ENCODE data around the gene GOLGA5. TPM values are rescaled to one million over a fixed set of nuclear protein-coding genes. Genes with fewer than 3 reads are reported as not detected.

Gene GOLGA5
- total RNA-seq, 3 donors from 2014 or later (not counting 1 experiment from before 2014, with no cell fraction given) = 11.5 to 21.0 (median 17.1) TPM

GRCh38 chr14:92785667-92786426, 8.3 kb upstream of the GOLGA5 start:
- no peak overlapping the region for H3K4me3 Mint-ChIP-seq
- no peak for TF ChIP-seq CTCF (IDR thresholded peaks at IDR 0.05)
- H3K27me3 ChIP-seq (ENCODE audit: control insufficient read depth, insufficient read depth, low read length) = no peaks in the 10 kb centered on the region
- H3K27ac ChIP-seq (ENCODE audit: low read length) = no peak overlapping the region
- ATAC-seq = no peak
- peaks cover 19% of the 10 kb centered on the region for H3K36me3 Mint-ChIP-seq
- H3K9me3 Mint-ChIP-seq = peaks cover 7 to 9% of the 10 kb centered on the region in 2 donors
- no peaks in the 10 kb centered on the region for H3K36me3 ChIP-seq (ENCODE audit: control insufficient read depth, insufficient read depth, low read length)
- H3K9me3 ChIP-seq (ENCODE audit: control insufficient read depth, insufficient read depth, low read length) = peaks cover 2% of the 10 kb centered on the region
- no peaks in the 10 kb centered on the region for H3K4me1 ChIP-seq (ENCODE audit: control insufficient read depth, insufficient read depth, low read length)
- H3K4me3 ChIP-seq (ENCODE audit: low read length) = no peak overlapping the region
- peaks cover 3 to 17% of the 10 kb centered on the region in 2 donors for H3K27me3 Mint-ChIP-seq (ENCODE audit: low read depth in 2 of 2)
- H3K4me1 Mint-ChIP-seq = no peaks in the 10 kb centered on the region
- DNase-seq = no peak
- WGBS (ENCODE audit: insufficient coverage) = 70% methylated on average over 6 of the region's 6 CpGs
- H3K27ac Mint-ChIP-seq = no peak overlapping the region
- intact Hi-C loops (cut with micrococcal nuclease) = loop anchor here (2.0 kb wide), 2 partner anchors 99 to 651 kb away; no protein-coding TSS in a partner anchor

GRCh38 chr14:92786427-92786756, 7.7 kb upstream of the GOLGA5 start:
- Mint-ChIP-seq H3K27me3 (ENCODE audit: low read depth in 2 of 2) (peaks cover 3 to 18% of the 10 kb centered on the region in 2 donors), H3K4me3 (no peak overlapping the region), H3K27ac (no peak overlapping the region), H3K9me3 (peaks cover 7 to 9% of the 10 kb centered on the region in 2 donors), H3K4me1 (no peaks in the 10 kb centered on the region), H3K36me3 (peaks cover 19% of the 10 kb centered on the region)
- intact Hi-C loops (cut with micrococcal nuclease) = no loop called here
- Histone ChIP-seq H3K27ac (ENCODE audit: low read length) (no peak overlapping the region), H3K4me1 (ENCODE audit: control insufficient read depth, insufficient read depth, low read length) (no peaks in the 10 kb centered on the region), H3K27me3 (ENCODE audit: control insufficient read depth, insufficient read depth, low read length) (no peaks in the 10 kb centered on the region), H3K4me3 (ENCODE audit: low read length) (no peak overlapping the region), H3K9me3 (ENCODE audit: control insufficient read depth, insufficient read depth, low read length) (peaks cover 2% of the 10 kb centered on the region), H3K36me3 (ENCODE audit: control insufficient read depth, insufficient read depth, low read length) (no peaks in the 10 kb centered on the region)
- no CpG with 5 or more reads among the region's 1 CpG for WGBS (ENCODE audit: insufficient coverage)
- no peak for DNase-seq
- TF ChIP-seq CTCF (IDR thresholded peaks at IDR 0.05) = no peak
- ATAC-seq = no peak

DNA sequence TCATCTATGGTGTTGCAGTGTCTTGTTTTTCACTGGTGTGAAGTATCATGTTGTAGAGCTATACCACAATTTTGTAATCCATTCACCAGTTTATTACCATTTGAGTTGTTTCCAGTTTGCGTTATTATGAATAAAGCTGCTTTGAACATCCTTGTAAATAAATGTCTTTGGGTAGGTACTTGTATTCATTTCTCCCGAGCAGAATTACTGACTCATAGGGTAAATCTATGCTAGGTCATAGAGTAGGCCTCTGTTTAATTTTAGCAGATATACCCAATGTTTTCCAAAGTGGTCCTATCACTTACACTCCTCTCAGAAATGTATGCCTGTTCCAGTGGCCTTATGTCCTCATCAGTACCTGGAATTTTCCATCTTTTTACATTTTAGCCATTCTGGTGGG, 6.6 kb upstream of the GOLGA5 start:
- H3K36me3 Mint-ChIP-seq = peaks cover 19% of the 10 kb centered on the region
- H3K27me3 ChIP-seq (ENCODE audit: control insufficient read depth, insufficient read depth, low read length) = no peaks in the 10 kb centered on the region
- no peaks in the 10 kb centered on the region for H3K36me3 ChIP-seq (ENCODE audit: control insufficient read depth, insufficient read depth, low read length)
- intact Hi-C loops (cut with micrococcal nuclease) = no loop called here
- WGBS (ENCODE audit: insufficient coverage) = 83% methylated on average over 1 of the region's 2 CpGs
- peaks cover 7 to 9% of the 10 kb centered on the region in 2 donors for H3K9me3 Mint-ChIP-seq
- ATAC-seq (no peak), DNase-seq (no peak)
- H3K9me3 ChIP-seq (ENCODE audit: control insufficient read depth, insufficient read depth, low read length) = peaks cover 2% of the 10 kb centered on the region
- H3K27ac ChIP-seq (ENCODE audit: low read length) = no peak overlapping the region
- no peaks in the 10 kb centered on the region for H3K4me1 ChIP-seq (ENCODE audit: control insufficient read depth, insufficient read depth, low read length)
- no peak overlapping the region for H3K4me3 ChIP-seq (ENCODE audit: low read length)
- no peaks in the 10 kb centered on the region for H3K4me1 Mint-ChIP-seq
- no peak for TF ChIP-seq CTCF (IDR thresholded peaks at IDR 0.05)
- H3K27ac Mint-ChIP-seq = no peak overlapping the region
- no peak overlapping the region for H3K4me3 Mint-ChIP-seq
- H3K27me3 Mint-ChIP-seq (ENCODE audit: low read depth in 2 of 2) = peaks cover 3 to 27% of the 10 kb centered on the region in 2 donors
